Effector CD4-positive, alpha-beta T cell (primary cell): ENCODE data around the gene MGLL.
"Not testable (repeated sequence)": the region's sequence is repeated elsewhere in the genome, so short reads cannot be mapped to it uniquely, and the experiment has no call there.

Experiments used
- DNase-seq: peaks from one replicate; pipeline ENCODE4 v3.0.0-alpha.2; 2020

MGLL gene

GRCh38 chr3:127670761-127671522 is 151.4 kb downstream of the MGLL start:
- no peak for DNase-seq

DNA sequence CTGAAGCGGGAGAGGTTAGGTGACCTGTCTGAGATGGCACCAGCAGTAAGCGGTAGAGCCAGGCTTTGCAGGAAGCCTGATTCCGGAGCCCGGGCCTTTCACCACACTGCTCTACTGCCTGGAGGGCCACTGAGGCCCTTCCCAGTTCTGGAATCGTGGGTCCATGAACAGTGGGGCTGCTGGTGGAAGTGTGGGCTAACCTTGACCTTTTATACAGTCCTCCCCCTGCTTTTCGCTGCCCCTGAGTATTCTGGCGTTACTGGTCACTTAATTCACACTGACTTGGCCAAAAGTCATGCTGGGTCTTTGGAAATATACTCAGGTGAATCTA is 152.1 kb downstream of the MGLL start:
- no peak for DNase-seq

DNA sequence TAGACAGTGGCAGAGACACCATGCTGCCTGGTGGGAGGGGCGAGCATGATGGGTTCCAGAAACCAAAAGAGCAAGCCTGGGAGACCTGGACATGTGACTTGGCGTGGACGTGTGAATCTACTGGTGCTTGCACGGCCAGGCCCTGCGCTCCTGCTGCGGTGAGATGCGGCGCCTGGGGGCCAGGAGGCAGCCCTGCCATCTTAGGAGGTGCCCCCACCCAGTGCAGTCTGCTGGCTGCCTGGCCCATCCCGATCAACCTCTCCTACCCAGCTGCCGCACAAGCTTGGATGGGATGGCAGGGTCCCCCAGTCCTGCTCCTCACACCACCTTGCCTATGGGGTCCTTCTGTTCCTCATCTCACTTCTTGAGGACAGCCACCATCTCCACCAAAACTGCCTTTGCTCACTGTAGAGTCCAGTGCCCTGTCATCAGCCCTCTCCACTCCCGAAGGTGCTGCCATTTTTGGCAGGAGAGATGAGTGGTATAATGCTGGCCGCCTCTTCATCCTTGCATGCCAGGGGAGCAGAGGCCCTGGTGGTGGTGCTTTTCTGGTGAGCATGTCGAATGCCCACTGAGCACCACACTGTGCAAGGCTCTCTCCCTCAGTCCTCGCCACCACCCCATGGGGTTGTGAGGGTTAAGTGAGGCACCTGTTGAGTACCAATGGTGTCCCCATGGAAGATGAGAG is 152.6 kb downstream of the MGLL start:
- no peak for DNase-seq

DNA sequence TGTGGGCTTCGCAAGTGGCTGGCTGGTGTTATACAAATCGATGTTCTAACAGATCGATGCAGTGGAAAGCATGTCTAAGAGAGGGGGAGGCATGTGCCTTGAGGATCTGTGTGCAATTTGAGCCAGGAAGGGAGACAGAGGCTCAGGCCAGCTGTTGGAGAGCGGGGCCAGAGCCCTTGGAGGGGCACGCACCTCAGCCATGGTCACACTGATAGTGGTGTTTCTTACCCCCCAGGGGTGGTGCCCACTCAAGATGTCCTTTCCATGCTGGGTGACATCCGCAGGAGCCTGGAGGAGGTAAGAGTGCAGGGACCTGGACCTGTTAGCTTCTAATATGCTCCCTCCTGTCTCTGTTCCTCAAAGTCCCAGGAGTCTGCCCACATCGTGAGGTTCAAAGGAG is 153.4 kb downstream of the MGLL start:
- no peak for DNase-seq

DNA sequence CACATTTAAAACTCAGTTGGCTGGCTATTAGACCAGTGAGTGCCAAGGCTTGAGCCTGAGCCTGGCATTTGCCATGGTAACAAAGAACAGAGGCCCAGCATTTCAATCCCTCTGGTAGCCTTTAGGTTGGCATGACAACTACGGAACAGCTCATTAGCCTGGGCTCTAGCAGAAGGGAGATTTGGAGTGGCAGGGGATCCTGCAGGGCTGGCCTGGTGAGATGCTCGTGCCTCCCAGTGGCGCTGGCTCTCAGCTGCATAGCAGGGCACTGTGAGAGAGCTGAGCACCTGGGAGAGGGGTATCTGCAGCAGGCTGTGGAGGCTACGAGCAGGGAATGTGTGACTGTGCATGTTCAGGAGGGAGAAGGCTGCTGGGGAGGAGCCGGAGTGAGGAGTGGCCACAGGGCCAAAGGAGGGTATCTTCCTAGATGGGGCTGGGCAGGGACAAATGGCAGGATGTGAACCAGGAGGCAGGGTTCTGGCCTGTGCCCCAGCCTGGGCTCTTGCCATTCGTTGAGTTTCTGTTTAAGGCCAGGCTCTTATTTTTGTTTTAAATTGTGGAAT is 155.1 kb downstream of the MGLL start:
- no peak for DNase-seq

- DNase-seq, result no peak
These were observed 155.6 kb downstream of the MGLL start for GRCh38 chr3:127666676-127667075.

- DNase-seq, result no peak
These were observed 156.7 kb downstream of the MGLL start for GRCh38 chr3:127665586-127665985.

GRCh38 chr3:127665165-127665564 is 157.2 kb downstream of the MGLL start:
- no peak for DNase-seq

GRCh38 chr3:127663151-127663550 is 159.2 kb downstream of the MGLL start:
- no peak for DNase-seq

DNA sequence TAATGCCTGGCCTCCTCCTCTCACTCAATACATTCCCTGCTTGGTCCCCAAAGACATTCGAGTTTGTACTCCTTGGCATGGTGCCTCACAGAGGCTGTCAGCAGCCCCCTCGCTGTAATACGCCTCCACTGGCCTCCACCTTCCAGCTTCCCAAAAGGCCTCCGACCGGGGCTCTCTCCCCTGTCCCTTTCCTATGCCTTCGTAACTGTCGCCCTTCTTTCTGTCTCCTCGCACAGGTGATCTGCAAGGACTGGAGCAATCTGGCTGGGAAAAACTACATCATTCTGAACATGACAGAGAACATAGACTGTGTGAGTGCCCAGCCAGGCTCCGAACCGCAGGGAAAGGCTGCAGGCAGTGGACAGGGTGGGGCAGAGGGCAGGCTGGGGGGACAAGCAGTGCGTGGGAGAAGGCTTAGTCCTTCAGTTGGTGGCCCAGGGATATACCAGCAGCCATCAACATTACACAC is 160.3 kb downstream of the MGLL start:
- DNase-seq, result no peak

DNA sequence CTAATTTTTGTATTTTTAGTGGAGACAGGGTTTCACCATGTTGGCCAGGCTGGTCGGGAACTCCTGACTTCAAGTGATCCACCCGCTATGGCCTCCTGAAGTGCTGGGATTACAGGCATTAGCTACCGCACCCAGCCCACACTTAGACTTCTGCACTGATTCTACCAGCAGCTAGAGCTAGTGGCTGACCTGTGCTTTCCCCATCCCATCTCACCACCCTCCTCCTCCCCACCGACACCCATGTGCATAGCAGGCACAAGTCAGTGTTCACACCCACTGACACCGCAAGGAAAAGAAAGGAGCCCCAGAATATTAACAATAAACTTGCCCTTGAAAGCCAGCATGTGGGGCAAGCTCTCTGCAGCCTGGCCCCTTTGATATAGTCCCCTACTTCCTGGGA is 160.7 kb downstream of the MGLL start:
- DNase-seq, result no peak

DNA sequence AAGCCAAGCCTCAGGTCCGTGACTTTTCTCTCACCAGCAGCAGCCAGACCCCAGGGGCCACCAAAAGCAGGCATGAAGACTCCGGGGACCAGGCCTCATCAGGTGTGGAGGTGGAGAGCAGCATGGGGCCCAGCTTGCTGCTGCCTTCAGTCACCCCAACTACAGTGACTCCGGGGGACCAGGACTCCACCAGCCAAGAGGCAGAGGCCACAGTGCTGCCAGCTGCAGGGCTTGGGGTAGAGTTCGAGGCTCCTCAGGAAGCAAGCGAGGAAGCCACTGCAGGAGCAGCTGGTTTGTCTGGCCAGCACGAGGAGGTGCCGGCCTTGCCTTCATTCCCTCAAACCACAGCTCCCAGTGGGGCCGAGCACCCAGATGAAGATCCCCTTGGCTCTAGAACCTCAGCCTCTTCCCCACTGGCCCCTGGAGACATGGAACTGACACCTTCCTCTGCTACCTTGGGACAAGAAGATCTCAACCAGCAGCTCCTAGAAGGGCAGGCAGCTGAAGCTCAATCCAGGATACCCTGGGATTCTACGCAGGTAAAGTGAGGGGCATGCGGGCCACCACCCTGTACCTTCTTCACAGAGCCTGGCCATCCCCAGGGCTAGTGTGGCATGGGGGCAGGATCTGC is 161.6 kb downstream of the MGLL start:
- DNase-seq, result no peak

DNA sequence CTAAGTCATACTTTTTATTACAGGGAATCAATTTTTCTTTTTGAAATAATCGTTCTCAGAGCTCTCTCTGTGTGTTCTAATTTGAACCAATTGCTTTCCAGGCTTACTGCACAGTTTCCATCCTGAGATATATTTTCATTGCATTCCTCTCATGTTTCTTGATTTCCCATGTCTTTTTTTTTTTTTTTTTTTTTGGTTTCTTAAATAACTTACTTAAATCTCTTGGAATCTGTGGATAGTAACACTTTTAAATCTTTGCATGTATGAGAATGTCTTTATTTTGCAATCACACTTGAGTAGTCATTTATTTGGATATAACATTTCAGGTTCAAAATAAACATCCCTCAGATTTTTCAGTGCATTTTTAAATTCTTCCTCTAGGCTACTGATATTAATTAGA is 164.1 kb downstream of the MGLL start:
- no peak for DNase-seq

DNA sequence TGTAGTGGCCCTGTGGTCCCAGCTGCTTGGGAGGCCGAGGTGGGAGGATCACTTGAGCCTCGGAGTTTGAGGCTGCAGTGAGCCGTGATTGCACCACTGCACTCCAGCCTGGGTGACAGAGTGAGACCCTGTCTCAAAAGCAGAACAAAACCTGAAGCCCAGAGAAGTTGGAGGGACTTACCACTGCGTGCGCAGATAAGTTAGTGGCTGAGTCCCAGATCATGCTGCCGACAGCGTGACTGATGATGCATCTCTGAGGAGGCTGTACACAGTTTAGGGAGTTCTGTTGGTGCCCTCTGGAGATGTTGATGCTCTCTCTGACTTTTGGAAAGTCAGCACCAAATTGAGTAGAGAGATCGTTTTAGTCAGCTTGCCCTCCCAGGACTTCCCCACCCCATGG is 165.4 kb downstream of the MGLL start:
- DNase-seq, result no peak

DNA sequence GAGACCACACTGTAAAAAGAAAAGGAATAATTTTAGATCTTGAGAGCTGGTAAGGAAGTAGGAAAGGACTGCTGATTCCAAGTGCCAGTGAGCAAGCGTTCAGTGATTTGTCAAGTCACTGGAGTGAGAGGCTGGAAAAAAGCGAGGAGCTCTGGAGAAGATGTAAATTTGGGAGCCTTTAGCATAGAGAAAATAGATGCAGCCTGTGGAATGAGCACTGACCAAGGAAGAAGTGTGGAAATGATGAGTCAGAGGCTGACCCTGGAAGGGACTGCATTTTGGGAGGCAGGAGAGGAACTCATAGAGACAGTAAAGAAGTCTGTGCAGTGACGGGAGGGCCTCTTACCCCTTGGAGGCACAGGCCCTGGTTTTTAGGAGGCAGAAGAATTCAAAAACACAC is 166.7 kb downstream of the MGLL start:
- no peak for DNase-seq

- DNase-seq, result not testable (repeated sequence)
These were observed 167.3 kb downstream of the MGLL start for GRCh38 chr3:127654993-127655392.

DNA sequence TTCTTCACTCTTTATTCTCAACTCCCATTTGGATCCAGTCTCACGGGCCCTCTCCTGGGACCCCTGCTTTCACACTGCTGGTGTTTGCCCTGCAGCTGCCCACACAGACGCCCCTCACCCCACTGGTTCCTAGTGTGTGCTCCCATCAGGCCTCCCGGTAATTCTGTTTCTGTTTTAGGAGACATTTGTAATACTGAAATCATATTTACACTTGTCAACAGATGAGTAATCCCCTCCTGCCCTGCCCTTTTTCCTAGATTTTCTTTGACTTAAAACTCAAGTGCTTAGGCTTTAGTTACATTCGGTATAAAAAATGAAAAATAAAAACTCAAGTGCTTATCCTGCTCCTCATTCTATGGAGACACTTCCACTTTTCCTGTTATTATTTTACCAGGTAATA is 167.9 kb downstream of the MGLL start:
- no peak for DNase-seq

DNA sequence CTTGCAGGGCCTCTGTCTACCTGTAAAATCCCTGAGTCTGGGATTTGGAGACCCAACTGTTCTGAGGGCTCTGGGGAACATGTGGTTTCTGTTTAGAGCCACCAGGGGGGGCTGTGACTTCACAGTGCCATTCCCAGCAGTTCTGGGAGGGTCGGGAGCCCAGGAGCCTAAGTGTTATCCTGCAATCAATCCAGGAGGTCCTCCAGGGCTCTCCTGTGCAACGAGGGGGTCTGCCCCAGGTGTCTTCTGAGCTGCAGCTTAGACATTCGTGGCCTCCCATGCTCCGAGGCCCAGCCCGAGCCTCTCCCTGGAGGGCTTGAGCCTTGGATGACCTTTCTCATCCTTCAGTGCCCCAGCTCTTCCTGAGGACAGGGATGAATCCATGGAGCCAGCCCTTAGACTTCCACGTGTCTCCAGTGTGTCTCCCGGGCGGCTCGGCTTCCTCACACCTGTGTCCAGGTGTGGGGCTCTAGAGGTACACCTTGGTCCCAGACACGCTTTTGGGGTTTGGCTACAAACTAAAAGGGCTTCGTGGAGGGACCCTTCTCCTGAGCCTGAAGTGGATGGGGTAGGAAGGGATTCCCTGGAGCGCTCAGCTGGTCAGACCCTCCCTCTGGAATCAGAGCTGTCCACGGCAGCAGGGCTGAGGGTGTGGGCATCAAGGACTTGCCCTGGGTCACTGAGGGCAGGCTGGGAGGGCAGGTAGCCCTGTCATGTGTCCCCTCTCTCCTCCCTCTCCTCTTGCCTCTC is 169.9 kb downstream of the MGLL start:
- no peak for DNase-seq

- DNase-seq, result no peak
These were observed 170.7 kb downstream of the MGLL start for GRCh38 chr3:127651516-127652172.

GRCh38 chr3:127650236-127650635 is 172.1 kb downstream of the MGLL start:
- no peak for DNase-seq

- DNase-seq, result no peak
These were observed 174.5 kb downstream of the MGLL start for GRCh38 chr3:127647845-127648204.

DNA sequence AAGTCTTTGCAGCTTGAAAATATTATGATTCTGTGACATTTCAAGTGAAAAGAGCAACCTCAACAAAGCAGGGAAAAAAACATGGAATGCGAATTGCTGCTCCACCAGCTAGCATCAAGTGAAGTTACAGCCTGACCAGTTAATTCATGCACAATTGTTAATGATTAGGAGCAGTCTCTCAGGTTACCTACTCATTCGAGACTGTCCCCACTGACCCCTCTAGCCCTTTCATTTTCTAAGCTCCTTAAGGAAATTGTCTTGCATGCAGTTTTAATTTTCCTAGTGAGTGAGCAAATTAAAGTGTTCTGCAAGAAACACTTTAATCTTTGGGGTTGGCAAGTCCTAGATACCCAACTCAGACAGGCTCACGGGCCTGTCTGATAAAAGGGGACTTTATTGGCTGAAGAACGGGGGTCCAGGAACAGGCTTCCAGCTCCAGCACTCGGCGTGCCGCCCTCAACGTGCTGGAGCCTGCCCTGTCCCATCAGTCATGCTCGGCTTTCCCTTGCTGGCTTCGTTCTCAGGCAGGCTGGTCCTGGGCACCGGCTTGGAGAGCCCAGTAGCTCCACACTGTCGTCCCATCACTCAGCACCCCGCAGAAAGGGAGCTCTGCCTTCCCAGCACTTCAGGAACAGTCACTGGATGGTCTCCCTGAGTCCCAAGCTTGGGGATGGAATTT is 175.0 kb downstream of the MGLL start:
- no peak for DNase-seq
